NCI-H146 treated with DMSO at 0.1 percent for 48 hours (cell line): Measurements from ENCODE around the gene VWC2L.

Experiments
- DNase-seq: peaks from one replicate; lab custom pipeline; 2025; ENCODE audit not compliant: unreplicated experiment; lab: John Stamatoyannopoulos, UW

VWC2L gene

GRCh38 chr2:214533541-214533940 is 122.7 kb downstream of the VWC2L start:
- no peak for DNase-seq

GRCh38 chr2:214536625-214537024 is 125.8 kb downstream of the VWC2L start:
- no peak for DNase-seq

GRCh38 chr2:214537929-214538328 is 127.1 kb downstream of the VWC2L start:
- DNase-seq: no peak

- no peak for DNase-seq
Measured at GRCh38 chr2:214542295-214542694, 131.4 kb downstream of the VWC2L start.

GRCh38 chr2:214542866-214543265 is 132.0 kb downstream of the VWC2L start:
- DNase-seq: no peak

GRCh38 chr2:214543386-214543955 is 132.6 kb downstream of the VWC2L start:
- no peak for DNase-seq

GRCh38 chr2:214545898-214546542 is 135.2 kb downstream of the VWC2L start:
- DNase-seq: no peak

GRCh38 chr2:214547931-214548330 is 137.1 kb downstream of the VWC2L start:
- no peak for DNase-seq

- no peak for DNase-seq
Measured at GRCh38 chr2:214549946-214550345, 139.1 kb downstream of the VWC2L start.

- no peak for DNase-seq
Measured at GRCh38 chr2:214550786-214551185, 139.9 kb downstream of the VWC2L start.

- no peak for DNase-seq
Measured at GRCh38 chr2:214557884-214558283, 147.0 kb downstream of the VWC2L start.

- DNase-seq: no peak
Measured at GRCh38 chr2:214558341-214558740, 147.5 kb downstream of the VWC2L start.

GRCh38 chr2:214560176-214560575 is 149.3 kb downstream of the VWC2L start:
- DNase-seq: no peak

- DNase-seq: no peak
Measured at GRCh38 chr2:214560618-214561190, 149.8 kb downstream of the VWC2L start.

GRCh38 chr2:214565246-214565645 is 154.4 kb downstream of the VWC2L start:
- no peak for DNase-seq

- DNase-seq: no peak
Measured at GRCh38 chr2:214566457-214566856, 155.6 kb downstream of the VWC2L start.

- no peak for DNase-seq
Measured at GRCh38 chr2:214569419-214570035, 158.7 kb downstream of the VWC2L start.

GRCh38 chr2:214574084-214574781 is 163.4 kb downstream of the VWC2L start:
- DNase-seq: no peak

- DNase-seq: no peak
Measured at GRCh38 chr2:214575030-214575429, 164.2 kb downstream of the VWC2L start.

GRCh38 chr2:214575465-214575864 is 164.6 kb downstream of the VWC2L start:
- DNase-seq: no peak

GRCh38 chr2:214577769-214578168 is 166.9 kb downstream of the VWC2L start:
- DNase-seq: no peak

- no peak for DNase-seq
Measured at GRCh38 chr2:214578442-214578841, 167.6 kb downstream of the VWC2L start.
